GM19240 (cell line): Measurements from ENCODE around the gene DTX1.

Source experiments
- DNase-seq: peaks from one replicate; pipeline ENCODE4 v3.0.0; 2011; ENCODE audit warnings: low spot score; ENCODE audit not compliant: insufficient read length

DTX1 gene

GRCh38 chr12:113093409-113094101, 37.0 kb downstream of the DTX1 start:
- no peak for DNase-seq

DNA sequence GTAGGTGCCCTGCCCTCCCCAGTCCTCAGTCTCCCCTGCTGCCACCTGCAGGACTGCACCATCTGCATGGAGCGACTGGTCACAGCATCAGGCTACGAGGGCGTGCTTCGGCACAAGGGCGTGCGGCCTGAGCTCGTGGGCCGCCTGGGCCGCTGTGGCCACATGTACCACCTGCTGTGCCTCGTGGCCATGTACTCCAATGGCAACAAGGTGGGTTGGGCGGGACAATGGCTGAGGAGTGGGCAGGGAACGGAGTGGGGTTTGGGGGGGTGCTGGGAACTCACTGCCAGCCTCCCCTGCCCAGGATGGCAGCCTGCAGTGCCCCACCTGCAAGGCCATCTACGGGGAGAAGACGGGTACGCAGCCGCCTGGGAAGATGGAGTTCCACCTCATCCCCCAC, 38.2 kb downstream of the DTX1 start:
- DNase-seq = no peak

GRCh38 chr12:113095405-113095804, 38.9 kb downstream of the DTX1 start:
- no peak for DNase-seq

GRCh38 chr12:113096675-113097461, 40.3 kb downstream of the DTX1 start:
- no peak for DNase-seq

DNA sequence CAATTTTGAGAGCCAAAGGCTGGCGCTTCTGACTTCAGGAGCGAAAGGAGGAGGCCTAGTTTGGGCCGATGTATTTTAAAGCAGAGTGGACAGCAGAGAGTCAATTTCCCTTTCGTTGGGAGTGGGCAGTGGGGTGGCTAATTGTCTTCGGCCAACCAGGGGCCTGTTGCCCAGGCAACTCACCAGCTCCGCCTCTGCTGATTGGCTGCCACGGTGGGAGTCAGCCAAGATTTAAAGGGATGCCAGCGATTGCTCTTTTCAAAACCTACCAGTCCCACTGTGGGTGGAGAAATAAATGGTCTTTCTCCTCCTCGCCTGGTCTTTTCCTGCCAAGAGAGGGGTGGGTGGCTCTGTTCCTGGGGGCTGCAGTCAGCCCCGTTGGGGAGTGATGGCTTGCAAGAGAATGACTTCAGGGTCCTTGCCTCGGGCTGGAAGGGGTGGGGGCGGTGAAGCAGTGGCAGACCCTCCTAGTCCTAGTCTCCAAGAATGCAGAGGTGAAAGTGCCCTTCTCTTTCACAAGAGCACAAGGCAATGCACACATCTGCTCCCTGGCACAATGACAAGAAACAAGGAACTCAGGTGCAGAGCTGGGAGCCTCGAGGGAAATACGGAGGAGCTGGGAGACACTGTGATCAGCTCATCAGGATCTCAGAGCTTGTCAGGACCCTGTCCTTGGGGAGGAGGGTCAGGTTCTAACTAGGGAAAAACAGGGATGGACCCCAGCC, 41.3 kb downstream of the DTX1 start:
- DNase-seq = no peak

DNA sequence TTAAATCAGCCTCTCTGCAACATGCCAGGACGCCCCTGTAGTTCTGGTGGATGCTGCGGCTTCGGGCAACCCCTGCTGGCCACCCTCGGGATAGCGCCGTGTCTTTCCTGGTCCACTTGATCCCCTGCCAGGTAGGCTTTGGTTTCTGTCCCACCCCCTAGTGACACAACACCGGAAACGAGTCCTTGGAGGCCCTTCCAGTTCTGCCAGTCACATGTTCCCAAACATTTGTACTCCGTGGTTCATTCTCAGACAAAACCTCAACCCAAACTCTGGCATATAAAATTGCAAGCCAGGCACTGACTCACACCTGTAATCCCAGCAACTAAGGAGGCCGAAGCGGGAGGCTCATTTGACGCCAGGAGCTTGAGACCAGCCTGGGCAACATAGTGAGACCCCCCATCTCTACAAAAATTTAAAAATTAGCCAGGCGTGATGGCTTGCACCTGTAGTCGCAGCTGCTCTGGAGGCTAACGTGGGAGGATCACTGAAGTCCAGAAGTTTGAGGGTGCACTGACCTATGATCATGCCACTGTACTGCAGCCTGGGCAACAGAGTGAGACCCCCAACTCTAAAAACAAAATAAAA, 42.0 kb downstream of the DTX1 start:
- peak; percentile 78 for DNase-seq

GRCh38 chr12:113099364-113099763, 42.8 kb downstream of the DTX1 start:
- DNase-seq = no peak

DNA sequence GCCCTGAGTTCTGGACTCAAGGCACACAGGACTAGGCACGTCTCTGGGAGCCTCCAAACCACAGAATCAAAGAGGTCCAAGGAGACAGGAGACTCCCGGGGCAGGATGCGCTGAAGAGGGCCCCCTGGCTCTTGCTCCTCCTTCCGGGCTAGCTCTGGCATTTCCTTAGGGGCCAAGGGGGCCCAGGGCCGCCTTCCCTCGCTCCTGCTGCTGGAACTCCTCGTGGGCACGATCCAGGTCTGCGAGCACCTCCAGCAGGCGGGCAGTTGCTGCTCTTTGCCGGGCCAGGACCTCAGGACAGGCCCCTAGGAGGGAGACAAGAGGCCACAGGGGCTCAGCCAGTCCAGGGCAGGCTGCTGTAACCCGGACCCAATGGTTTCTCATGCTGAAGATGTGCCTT, 43.2 kb downstream of the DTX1 start:
- no peak for DNase-seq

- DNase-seq = no peak
Observed at GRCh38 chr12:113101751-113102150, 45.2 kb downstream of the DTX1 start.

GRCh38 chr12:113102811-113103210, 46.3 kb downstream of the DTX1 start:
- DNase-seq = no peak

GRCh38 chr12:113103756-113104450, 47.4 kb downstream of the DTX1 start:
- DNase-seq = no peak

GRCh38 chr12:113104953-113105510, 48.5 kb downstream of the DTX1 start:
- no peak for DNase-seq

DNA sequence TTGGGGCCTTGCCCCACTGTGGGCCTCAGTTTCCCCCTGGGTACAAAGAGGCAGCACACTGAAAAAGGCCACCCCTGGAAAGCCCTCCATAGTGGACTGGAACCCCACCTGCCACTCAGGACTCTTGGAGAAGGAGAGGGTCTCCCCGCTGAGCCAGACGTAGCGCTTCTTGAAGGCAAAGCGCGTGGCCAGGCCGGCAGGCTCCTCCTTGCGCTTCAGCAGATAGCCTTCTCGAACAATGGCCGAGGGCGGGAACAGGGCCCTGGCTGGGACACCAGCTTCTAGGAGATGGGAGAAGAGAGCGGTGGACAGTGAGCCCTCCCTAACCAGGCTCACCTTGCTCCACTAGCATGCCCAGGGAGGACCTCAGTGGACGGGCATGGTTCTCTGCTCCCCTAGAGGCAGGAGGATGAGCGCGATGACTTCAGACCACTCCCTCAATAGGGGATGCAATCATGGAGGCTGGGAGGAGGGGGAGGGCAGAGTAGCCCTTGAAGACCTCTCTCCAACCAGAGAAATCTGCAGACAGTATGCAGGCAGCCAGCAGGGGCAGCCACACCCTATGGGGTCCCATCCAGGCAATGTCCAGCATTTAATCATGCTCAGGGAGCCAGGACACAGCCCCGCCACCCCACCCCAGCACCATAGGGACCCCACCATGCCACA, 49.2 kb downstream of the DTX1 start:
- no peak for DNase-seq

DNA sequence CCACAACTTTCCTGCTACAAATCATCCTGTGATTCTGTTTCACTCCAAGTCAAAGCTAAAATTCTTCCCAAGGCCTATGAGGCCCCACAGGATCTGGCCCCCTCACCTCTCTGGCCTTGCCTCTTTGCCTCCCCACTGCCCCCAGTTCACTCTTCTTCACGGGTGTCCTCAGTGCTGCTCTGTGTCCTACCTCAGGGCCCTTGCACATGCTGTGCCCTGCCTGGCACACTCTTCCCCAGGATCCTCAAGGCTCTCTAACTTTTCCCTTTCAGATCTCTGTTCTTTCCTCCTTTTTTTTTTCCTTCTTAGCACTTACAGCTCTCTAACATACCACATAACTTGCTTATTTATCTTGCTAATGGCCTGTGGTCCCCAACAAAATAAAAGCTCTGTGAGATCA, 49.8 kb downstream of the DTX1 start:
- no peak for DNase-seq

GRCh38 chr12:113108308-113108707, 51.8 kb downstream of the DTX1 start:
- no peak for DNase-seq

- DNase-seq = no peak
Observed at GRCh38 chr12:113109360-113109759, 52.8 kb downstream of the DTX1 start.

DNA sequence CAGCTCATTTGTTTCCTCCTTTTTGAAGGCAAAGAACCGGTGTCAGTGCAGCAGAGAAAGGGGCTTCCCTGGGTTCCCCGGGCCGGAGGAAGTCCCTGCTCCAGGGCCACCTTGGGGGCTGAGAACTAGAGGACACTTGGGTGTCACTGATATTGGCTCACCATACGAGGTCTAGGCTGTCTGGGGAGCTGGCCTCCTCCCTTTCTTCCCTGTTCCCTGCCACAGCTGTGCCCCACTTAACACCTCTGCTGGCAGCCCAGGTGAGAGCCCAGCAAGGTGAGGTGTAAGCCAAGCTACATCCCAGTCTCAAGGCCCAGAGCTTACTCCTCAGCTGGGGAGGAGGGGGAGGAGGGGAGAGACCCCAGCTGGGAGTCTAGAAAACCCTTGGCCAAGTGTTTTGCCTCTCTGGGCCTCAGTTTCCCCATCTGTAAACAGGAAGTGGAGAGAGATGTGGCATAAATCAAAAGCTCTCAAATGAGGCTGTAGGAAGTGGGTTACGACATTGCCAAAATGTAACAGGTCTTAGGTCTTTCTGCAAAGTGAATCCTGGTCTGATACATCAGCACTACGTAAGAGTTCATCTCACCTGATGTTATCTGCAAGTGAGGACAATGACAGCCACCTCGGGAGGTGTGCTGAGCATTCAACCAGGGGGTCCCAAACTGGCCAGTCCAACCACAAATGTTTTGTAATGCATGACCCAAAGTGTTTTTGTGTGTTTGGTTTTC, 53.5 kb downstream of the DTX1 start:
- no peak for DNase-seq

- DNase-seq = no peak
Observed at GRCh38 chr12:113111247-113111646, 54.7 kb downstream of the DTX1 start.

- no peak for DNase-seq
Observed at GRCh38 chr12:113112043-113112899, 55.7 kb downstream of the DTX1 start.
